Measurements from ENCODE around the gene SETBP1. TPM values are rescaled to one million over a fixed set of nuclear protein-coding genes. Genes with fewer than 3 reads are reported as not detected.
A peak's percentile ranks its signal among the peaks of the same experiment; 100 is the strongest.

Gene SETBP1
- total and polyA plus RNA-seq, 8 donors: 19.7 to 27.5 (median 21.5) TPM

DNA sequence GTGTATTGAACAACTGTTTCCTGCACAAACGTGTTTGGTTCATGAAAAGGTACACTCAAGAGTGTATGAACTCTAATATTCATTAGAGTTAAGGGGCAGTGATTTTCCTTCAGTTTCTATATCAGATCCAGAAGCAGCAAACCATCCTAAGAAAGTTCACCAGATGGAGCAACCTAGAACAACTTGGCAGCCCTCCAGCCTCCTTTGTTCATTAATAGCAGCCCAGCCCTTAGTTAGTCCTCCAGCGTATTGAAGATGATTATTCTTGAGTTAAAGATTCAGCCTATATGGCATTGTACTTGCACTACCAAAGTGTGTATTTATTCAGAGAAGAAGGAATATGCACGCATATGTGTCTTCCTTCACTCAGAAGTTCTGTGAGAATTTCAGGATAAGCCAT, 365.5 kb downstream of the SETBP1 start:
- TF ChIP-seq CTCF (IDR thresholded peaks at IDR 0.05): no peak
- Histone ChIP-seq H3K27me3 (no peaks in the 10 kb centered on the region), H3K9me3 (no peaks in the 10 kb centered on the region), H3K27ac (no peak overlapping the region), H3K4me3 (no peak overlapping the region), H3K36me3 (no peaks in the 10 kb centered on the region), H3K4me1 (peaks cover 0 to 9% of the 10 kb centered on the region in 2 donors)
- DNase-seq: no peak
- intact Hi-C loops (cut with DNase I): no loop called here
- no peak for ATAC-seq

GRCh38 chr18:45046961-45047360, 366.3 kb downstream of the SETBP1 start:
- intact Hi-C loops (cut with DNase I): no loop called here
- ATAC-seq (no peak), DNase-seq (no peak)
- no peaks in the 10 kb centered on the region for H3K9me3 ChIP-seq
- no peak for TF ChIP-seq CTCF (IDR thresholded peaks at IDR 0.05)
- H3K36me3 ChIP-seq: no peaks in the 10 kb centered on the region
- no peak overlapping the region for H3K4me3 ChIP-seq
- H3K27me3 ChIP-seq: no peaks in the 10 kb centered on the region
- peaks cover 0 to 9% of the 10 kb centered on the region in 2 donors for H3K4me1 ChIP-seq
- H3K27ac ChIP-seq: no peak overlapping the region

GRCh38 chr18:45049578-45050319, 369.1 kb downstream of the SETBP1 start:
- no peak for ATAC-seq
- Histone ChIP-seq H3K27ac (no peak overlapping the region), H3K4me3 (no peak overlapping the region), H3K9me3 (no peaks in the 10 kb centered on the region), H3K4me1 (peaks cover 0 to 9% of the 10 kb centered on the region in 2 donors), H3K27me3 (no peaks in the 10 kb centered on the region), H3K36me3 (no peaks in the 10 kb centered on the region)
- no peak for DNase-seq
- intact Hi-C loops (cut with DNase I): no loop called here
- no peak for TF ChIP-seq CTCF (IDR thresholded peaks at IDR 0.05)

GRCh38 chr18:45050712-45051601, 370.3 kb downstream of the SETBP1 start:
- peaks cover 0 to 9% of the 10 kb centered on the region in 2 donors for H3K4me1 ChIP-seq
- peak overlapping the region in 1 of 2 donors; percentile 42 for H3K27ac ChIP-seq
- ATAC-seq: peak; percentile 57

More at GRCh38 chr18:45050712-45051601, 370.3 kb downstream of the SETBP1 start:
- intact Hi-C loops (cut with DNase I): no loop called here
- Histone ChIP-seq H3K27me3 (no peaks in the 10 kb centered on the region), H3K9me3 (no peaks in the 10 kb centered on the region), H3K4me3 (no peak overlapping the region), H3K36me3 (no peaks in the 10 kb centered on the region)
- DNase-seq: peak in 2 of 4 donors; percentile 74 to 76
- no peak for TF ChIP-seq CTCF (IDR thresholded peaks at IDR 0.05)

All from left lung (tissue), 10 donors.